NCI-H446 treated with DMSO at 0.1 percent for 48 hours (cell line): Measurements from ENCODE around the gene GSG1L.

Experiments
- DNase-seq: peaks from one replicate; lab custom pipeline; 2025; lab: John Stamatoyannopoulos, UW

GSG1L gene

DNA sequence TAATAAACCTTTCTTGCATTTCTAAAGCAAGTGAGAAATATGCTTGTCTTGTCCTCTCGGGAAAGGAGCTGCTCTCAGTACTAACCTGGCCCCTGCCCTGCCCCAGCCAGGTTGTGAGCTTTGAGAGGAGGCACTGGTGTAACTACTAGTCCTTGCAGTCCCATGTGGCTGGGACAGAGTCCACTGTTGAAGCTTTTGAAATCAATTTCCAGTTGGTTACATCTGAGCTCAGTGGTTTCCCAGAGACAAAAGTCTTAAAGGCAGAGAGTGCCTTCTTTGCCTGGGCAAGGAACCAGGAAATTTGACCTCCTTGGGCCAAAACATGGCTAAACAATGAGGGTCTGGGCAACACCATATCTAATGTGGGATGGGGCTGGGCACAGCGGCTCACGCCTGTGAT is 48.7 kb downstream of the GSG1L start:
- no peak for DNase-seq

GRCh38 chr16:28013878-28014277 is 49.6 kb downstream of the GSG1L start:
- DNase-seq, result no peak

DNA sequence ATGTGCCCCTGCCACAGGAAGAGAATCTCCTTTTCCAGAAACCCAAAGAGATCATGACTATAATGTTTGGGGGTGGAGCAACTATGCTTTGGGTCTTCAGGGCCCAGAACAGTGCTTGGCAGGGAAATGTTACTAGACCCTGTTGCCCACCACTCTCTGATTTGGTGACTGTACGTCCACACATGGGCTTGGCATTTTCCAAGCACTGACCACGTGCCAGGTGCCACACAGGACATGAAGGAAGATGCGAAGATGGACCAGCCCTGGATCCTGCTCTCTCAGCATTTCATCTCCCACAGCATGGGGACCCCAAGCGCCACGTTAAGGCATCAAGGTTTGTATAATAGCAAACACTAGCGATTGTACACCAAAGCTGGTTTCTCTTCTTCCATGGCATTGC is 50.1 kb downstream of the GSG1L start:
- DNase-seq, result no peak

DNA sequence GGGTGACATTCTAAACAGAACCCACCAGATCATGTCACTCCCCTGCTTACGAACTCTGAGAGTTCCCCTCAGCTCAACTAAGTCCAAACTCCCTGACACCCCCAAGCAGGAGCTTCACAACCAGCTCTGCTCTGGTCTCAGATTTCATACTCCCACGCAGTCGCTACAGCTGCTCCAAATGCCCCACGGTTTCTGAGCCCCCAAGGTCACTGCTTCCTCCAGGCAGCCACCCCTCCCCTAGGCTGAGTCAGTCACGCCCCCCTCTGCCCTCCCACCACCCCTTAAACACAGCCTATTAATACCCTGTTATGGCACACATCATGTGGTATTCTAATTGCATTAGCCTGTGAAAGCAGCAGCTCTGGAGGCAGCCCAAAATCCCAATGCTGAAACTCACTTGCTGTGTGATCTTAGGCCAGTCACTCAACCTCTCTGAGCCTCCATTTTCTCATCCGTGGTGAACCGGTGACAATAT is 51.5 kb downstream of the GSG1L start:
- DNase-seq, result no peak

- no peak for DNase-seq
Observed at GRCh38 chr16:28011223-28011622, 52.3 kb downstream of the GSG1L start.

GRCh38 chr16:28010671-28011070 is 52.8 kb downstream of the GSG1L start:
- no peak for DNase-seq

GRCh38 chr16:28009586-28010373 is 53.7 kb downstream of the GSG1L start:
- DNase-seq, result no peak

GRCh38 chr16:28003923-28004322 is 59.6 kb downstream of the GSG1L start:
- DNase-seq, result no peak

- no peak for DNase-seq
Observed at GRCh38 chr16:28003021-28003865, 60.3 kb downstream of the GSG1L start.

DNA sequence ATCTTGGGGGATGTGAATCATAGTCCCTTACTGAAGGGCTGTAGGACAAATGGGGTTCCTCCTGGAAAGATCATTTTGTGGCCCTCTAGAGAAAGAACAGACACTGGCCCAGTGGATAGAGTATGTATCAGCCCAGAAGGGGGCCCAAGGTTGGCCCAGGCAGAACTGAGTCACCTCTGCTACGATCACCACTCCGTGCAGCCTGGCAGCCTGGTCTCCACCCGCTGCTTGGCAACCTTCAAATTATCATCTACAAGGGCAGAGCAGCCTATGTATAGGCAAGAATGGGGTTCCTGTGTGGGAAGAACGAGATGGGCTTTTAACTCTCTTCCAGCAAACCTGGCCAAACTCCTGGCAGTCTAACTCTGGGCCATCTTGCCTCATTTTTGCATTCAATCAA is 61.9 kb downstream of the GSG1L start:
- no peak for DNase-seq

DNA sequence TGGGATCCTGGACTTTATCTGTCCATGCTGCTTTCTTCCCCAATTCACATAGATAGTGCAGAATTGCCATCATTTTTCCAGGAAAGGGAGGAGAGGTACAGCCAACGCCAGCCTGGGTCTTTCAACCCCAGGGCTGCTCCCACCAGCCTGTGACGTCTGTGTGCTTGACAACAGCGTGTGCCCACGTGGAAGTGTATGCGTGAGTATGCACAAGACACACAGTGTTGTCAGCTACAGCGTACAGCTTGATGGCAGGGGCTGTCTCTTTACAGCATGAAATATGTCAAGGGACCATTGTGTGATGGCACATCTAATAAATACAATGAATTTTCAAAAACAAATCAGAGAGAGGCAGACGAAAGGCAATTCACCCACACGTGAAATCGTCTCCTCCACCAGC is 62.3 kb downstream of the GSG1L start:
- no peak for DNase-seq

GRCh38 chr16:28000314-28001169 is 63.0 kb downstream of the GSG1L start:
- no peak for DNase-seq

DNA sequence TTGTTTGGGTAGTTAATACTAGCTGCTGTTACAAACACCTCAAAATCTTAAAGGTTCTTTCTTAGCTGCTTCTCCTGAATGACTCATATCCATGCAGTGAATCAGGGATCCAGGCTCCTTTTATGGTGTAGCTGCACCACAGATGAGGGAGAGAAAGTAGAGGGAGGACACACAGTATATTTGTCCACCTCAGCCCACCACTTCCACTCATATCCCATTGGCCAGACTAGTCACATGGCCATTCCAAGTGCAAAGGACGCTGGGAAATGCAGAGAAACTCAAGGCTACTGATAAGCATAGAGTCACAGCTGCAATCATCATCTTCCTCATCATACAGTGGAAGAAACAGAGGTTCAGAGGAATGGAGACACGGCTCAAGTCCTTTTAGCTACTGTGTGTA is 63.8 kb downstream of the GSG1L start:
- DNase-seq, result no peak

- no peak for DNase-seq
Observed at GRCh38 chr16:27995378-27995777, 68.1 kb downstream of the GSG1L start.

GRCh38 chr16:27994686-27995085 is 68.8 kb downstream of the GSG1L start:
- DNase-seq, result no peak

DNA sequence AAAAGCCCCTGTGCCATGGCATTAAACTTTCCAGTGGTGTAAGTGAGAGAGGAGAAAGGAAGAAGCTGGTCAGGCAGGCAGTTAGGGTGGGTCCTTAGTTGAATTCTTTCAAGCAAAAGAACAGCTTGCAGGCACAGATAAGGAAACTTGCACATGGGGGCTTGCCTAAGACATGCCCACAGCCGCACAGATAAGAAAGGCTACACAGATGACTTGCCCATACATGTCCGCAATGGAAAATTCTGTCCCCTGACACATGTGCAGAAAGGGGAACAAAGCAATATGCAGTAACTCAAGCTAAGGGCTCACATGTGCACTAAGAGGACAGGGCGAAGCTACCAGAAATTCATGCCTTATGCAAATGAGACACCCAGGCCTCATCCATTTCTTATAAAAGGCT is 69.9 kb downstream of the GSG1L start:
- no peak for DNase-seq

- DNase-seq, result no peak
Observed at GRCh38 chr16:27991876-27992275, 71.6 kb downstream of the GSG1L start.

DNA sequence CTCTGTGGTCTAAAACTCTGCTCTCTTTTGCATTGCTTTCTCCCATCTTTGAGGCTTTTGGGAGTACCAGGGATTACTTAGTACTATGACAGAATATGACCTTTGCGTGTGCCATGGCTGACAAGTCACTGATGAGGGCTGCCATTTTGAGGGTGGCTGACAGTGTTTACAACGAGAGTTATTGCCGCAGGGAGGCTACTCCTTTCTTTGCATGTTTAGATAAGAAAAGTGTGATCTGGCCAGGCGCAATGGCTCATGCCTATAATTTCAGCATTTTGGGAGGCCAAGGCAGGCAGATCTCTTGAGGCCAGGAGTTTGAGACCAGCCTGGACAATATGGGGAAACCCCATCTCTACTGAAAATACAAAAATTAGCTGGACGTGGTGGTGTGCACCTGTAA is 77.5 kb downstream of the GSG1L start:
- no peak for DNase-seq

DNA sequence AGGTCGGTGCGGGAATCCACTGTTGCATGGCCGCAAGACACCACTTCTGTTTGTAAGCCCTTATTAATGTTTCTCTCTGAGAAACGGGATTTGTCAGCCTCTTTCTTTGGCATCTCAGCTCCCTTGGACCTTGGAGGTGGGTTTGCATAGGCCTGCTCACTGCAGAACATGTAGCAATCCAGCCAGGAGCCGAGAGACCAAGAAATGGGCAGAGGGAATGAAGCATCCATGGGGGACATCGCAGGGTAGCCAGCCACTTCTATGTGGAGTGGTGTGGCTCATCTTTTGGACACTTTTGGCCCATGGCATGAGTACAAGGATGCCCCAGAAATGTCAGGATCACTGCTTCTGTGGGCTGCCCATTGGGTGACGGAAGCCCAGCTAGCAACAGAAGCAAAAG is 79.4 kb downstream of the GSG1L start:
- DNase-seq, result no peak

GRCh38 chr16:27983244-27983643 is 80.3 kb downstream of the GSG1L start:
- no peak for DNase-seq

DNA sequence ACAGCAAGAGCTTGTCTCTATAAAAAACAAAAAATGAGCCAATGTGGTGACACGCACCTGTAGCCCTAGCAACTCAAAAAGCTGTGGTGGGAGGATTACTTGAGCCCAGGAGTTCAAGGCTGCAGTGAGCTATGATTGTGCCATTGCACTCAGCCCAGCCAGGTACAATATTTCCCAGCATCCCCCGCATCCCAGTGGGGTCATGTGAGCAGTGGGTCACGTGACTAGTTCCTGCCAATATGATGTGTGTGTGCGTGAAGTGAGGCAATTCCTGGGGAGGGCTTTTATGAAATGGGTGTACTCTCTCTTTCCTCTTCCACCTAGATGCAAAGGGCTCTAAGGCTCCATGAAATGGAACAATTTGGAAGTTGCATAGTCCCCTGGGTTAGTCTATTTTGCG is 81.3 kb downstream of the GSG1L start:
- DNase-seq, result no peak
